B cell (primary cell): ENCODE results near the gene HTR4.

ENCODE experiments used
- EZH2 ChIP-seq: IDR thresholded peaks from 2 replicates; pipeline ENCODE4 v1.6.1; 2012; ENCODE audit warnings: borderline replicate concordance, low read depth, mild to moderate bottlenecking, moderate library complexity, low read length; ENCODE audit not compliant: insufficient read depth, poor library complexity, severe bottlenecking
- TF ChIP-seq, protein P1 (sequence below): fragments of 200-600 bp; IDR thresholded peaks from one replicate; pipeline ENCODE4 v1.8.0; 2022; ENCODE audit warnings: antibody characterized with exemption, mild to moderate bottlenecking

DNA sequence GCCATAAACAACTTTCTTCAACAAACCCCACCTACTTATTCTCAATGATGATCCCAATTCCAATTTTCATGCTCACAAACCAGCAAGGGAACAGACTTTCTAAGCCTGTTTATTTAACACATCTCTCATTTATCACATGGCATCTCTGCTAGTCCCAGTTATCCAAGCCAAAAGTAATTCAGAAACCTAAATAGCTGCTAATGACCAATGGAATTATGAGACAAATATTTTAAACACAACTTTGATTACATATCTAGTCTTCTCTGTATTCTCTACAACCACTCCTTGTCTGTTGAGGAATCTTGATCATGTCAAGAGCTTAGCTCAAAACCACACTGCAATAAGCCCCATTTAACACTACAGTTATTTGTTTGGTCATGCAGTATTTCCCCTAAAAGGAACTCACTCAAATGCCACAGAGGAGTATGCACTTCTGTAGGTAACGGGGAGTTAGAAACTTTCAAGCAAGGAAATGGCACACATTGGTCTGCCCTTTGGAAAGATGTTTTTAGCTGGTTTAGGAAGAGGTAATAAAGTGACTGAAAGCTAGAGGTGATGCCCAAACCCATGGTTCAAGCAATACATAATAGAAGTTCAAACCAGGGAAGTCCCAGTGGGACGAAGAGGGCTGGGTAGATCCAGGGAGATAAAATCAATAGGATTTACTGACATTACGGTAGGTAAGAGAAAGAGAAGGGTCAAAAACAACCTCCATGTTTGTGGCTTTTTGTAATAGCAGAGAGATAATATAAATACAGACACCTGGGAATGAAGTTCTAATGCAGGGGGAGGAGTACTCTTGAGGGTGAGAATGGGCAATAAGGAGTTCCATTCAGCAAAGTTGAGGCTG, 42.1 kb upstream of the HTR4 start:
- TF ChIP-seq, protein P1, sequence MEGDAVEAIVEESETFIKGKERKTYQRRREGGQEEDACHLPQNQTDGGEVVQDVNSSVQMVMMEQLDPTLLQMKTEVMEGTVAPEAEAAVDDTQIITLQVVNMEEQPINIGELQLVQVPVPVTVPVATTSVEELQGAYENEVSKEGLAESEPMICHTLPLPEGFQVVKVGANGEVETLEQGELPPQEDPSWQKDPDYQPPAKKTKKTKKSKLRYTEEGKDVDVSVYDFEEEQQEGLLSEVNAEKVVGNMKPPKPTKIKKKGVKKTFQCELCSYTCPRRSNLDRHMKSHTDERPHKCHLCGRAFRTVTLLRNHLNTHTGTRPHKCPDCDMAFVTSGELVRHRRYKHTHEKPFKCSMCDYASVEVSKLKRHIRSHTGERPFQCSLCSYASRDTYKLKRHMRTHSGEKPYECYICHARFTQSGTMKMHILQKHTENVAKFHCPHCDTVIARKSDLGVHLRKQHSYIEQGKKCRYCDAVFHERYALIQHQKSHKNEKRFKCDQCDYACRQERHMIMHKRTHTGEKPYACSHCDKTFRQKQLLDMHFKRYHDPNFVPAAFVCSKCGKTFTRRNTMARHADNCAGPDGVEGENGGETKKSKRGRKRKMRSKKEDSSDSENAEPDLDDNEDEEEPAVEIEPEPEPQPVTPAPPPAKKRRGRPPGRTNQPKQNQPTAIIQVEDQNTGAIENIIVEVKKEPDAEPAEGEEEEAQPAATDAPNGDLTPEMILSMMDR: no peak
- TF ChIP-seq EZH2: no peak
